Liver (tissue), 9 donors: Measurements from ENCODE around the gene AFAP1L2. TPM values are rescaled to one million over a fixed set of nuclear protein-coding genes. Genes with fewer than 3 reads are reported as not detected.

Source experiments
- DNase-seq: peaks from one replicate; pipeline ENCODE4 v3.0.0-alpha.2; 2017; ENCODE audit warnings: low spot score
- H3K27ac ChIP-seq, 2 donors: one replicate each; pipeline ENCODE4 v1.7.0; 2013; ENCODE audit warnings: inconsistent platforms in 2 of 2, low read length in 2 of 2, control low read depth in 1 of 2, low read depth in 1 of 2, mild to moderate bottlenecking in 1 of 2
- H3K27me3 ChIP-seq, 4 donors: one replicate each; pipeline versions ENCODE4 v1.6.1 to v1.7.0; 2013; ENCODE audit warnings: low read length in 3 of 4, inconsistent platforms in 1 of 4, mild to moderate bottlenecking in 1 of 4, moderate library complexity in 1 of 4; ENCODE audit not compliant: control insufficient read depth in 4 of 4, insufficient read depth in 4 of 4
- H3K36me3 ChIP-seq, 4 donors: one replicate each; pipeline versions ENCODE4 v1.6.1 to v1.7.0; 2013; ENCODE audit warnings: low read length in 3 of 4, mild to moderate bottlenecking in 3 of 4, low read depth in 1 of 4, moderate library complexity in 1 of 4; ENCODE audit not compliant: control insufficient read depth in 4 of 4, insufficient read depth in 3 of 4
- H3K4me1 ChIP-seq, 4 donors: one replicate each; pipeline versions ENCODE4 v1.6.1 to v1.7.0; 2013; ENCODE audit warnings: low read length in 3 of 4, mild to moderate bottlenecking in 3 of 4, moderate library complexity in 1 of 4; ENCODE audit not compliant: control insufficient read depth in 4 of 4, insufficient read depth in 4 of 4
- H3K4me3 ChIP-seq, 3 donors: one replicate each; pipeline versions ENCODE4 v1.6.1 to v1.7.0; 2013; ENCODE audit warnings: low read length in 3 of 3, control low read depth in 1 of 3, low read depth in 1 of 3, mild to moderate bottlenecking in 1 of 3
- H3K9ac ChIP-seq, 2 donors: one replicate each; pipeline ENCODE4 v1.7.0; 2013; ENCODE audit warnings: low read length in 2 of 2, mild to moderate bottlenecking in 2 of 2, moderate library complexity in 2 of 2, control low read depth in 1 of 2, low read depth in 1 of 2
- H3K9me3 ChIP-seq, 4 donors: one replicate each; pipeline versions ENCODE4 v1.6.1 to v1.7.0; 2013; ENCODE audit warnings: low read length in 3 of 4; ENCODE audit not compliant: control insufficient read depth in 4 of 4
- CTCF ChIP-seq: fragments of 150-350 bp; IDR thresholded peaks from 2 replicates; pipeline ENCODE4 v1.5.1; 2017; ENCODE audit warnings: improper control_type of control experiment, low read depth, low read length; ENCODE audit not compliant: missing input control
- FOXA2 ChIP-seq: IDR thresholded peaks from 2 replicates; pipeline ENCODE4 v1.6.1; 2016; ENCODE audit warnings: antibody characterized with exemption
- GABPA ChIP-seq, 2 donors: IDR thresholded peaks in 1 of 2; conservative IDR thresholded peaks in 1 of 2; 2 replicates each; pipeline ENCODE4 v1.6.1; 2016; ENCODE audit warnings: antibody characterized with exemption in 2 of 2, mild to moderate bottlenecking in 1 of 2, moderate library complexity in 1 of 2
- HNF4G ChIP-seq: IDR thresholded peaks from 2 replicates; pipeline ENCODE4 v1.6.1; 2016; ENCODE audit warnings: antibody characterized with exemption
- JUND ChIP-seq, 2 donors: IDR thresholded peaks; 2 replicates each; pipeline ENCODE4 v1.6.1; 2016; ENCODE audit warnings: antibody characterized with exemption in 2 of 2
- MAX ChIP-seq: IDR thresholded peaks from 2 replicates; pipeline ENCODE4 v1.6.1; 2016; ENCODE audit warnings: antibody characterized with exemption
- NR2F2 ChIP-seq: IDR thresholded peaks from 2 replicates; pipeline ENCODE4 v1.6.1; 2016; ENCODE audit warnings: antibody characterized with exemption
- RAD21 ChIP-seq, 2 donors: IDR thresholded peaks; 2 replicates each; pipeline ENCODE4 v1.6.1; 2016; ENCODE audit warnings: antibody characterized with exemption in 2 of 2, mild to moderate bottlenecking in 2 of 2
- REST ChIP-seq: IDR thresholded peaks from 2 replicates; pipeline ENCODE4 v1.6.1; 2016; ENCODE audit warnings: antibody characterized with exemption, mild to moderate bottlenecking
- RXRA ChIP-seq, 2 donors: IDR thresholded peaks; 2 replicates each; pipeline ENCODE4 v1.6.1; 2017 to 2018; ENCODE audit warnings: antibody characterized with exemption in 2 of 2, mild to moderate bottlenecking in 1 of 2
- SP1 ChIP-seq: IDR thresholded peaks from 2 replicates; pipeline ENCODE4 v1.6.1; 2018; ENCODE audit warnings: antibody characterized with exemption, mild to moderate bottlenecking
- TAF1 ChIP-seq: conservative IDR thresholded peaks from 2 replicates; pipeline ENCODE4 v1.6.1; 2016; ENCODE audit warnings: antibody characterized with exemption, mild to moderate bottlenecking
- YY1 ChIP-seq: IDR thresholded peaks from 2 replicates; pipeline ENCODE4 v1.6.1; 2016; ENCODE audit warnings: antibody characterized with exemption, mild to moderate bottlenecking
- ZBTB33 ChIP-seq: IDR thresholded peaks from 2 replicates; pipeline ENCODE4 v1.6.1; 2016; ENCODE audit warnings: antibody characterized with exemption
- WGBS: extraction: QIAGEN DNeasy Blood & Tissue Kit; methylation state at CpG from one replicate; pipeline ENCODE4 v1.1.7; 2013; 5-methylcytosine and 5-hydroxymethylcytosine counted together
- polyA plus RNA-seq, 2 donors: library from polyadenylated mRNA; stranded (reverse) in 1 of 2; unstranded in 1 of 2; fragments of 200-250 nt in 1 of 2; fragments of >200 nt in 1 of 2; fragmentation: Nextera tagmentation in 1 of 2; extraction: Ambion mirVana in 1 of 2; gene quantifications; one replicate each; pipeline versions ENCODE4 v1.2.1 to v1.2.3, GENCODE V29; 2013 to 2015
- total RNA-seq, 2 donors: library from RNA; depleted of rRNA; stranded (reverse); fragments of >200 nt; gene quantifications; one replicate each; pipeline ENCODE4 v1.2.3, GENCODE V29; 2014
- donor health status: healthy.
- donor health status: healthy.
- donor health status: healthy.
- donor health status: healthy.
- donor health status: healthy.

The AFAP1L2 gene
- total and polyA plus RNA-seq, 4 donors: 0.53 to 1.8 (median 1.3) TPM

- no peaks in the 10 kb centered on the region for H3K4me1 ChIP-seq
- 80% methylated on average over 5 of the region's 5 CpGs for WGBS
- H3K9ac ChIP-seq: no peak overlapping the region
- peaks cover 0 to 4% (median 0%) of the 10 kb centered on the region in 4 donors for H3K27me3 ChIP-seq
- H3K9me3 ChIP-seq: peaks cover 0 to 2% (median 0%) of the 10 kb centered on the region in 4 donors
- no peaks in the 10 kb centered on the region for H3K36me3 ChIP-seq
- H3K27ac ChIP-seq: no peak overlapping the region
- no peak for DNase-seq
- no peak overlapping the region for H3K4me3 ChIP-seq
- TF ChIP-seq RAD21 (IDR thresholded peaks at IDR 0.05) (no peak), NR2F2 (no peak), FOXA2 (no peak)
Observed at GRCh38 chr10:114380797-114381196, 23.5 kb downstream of the AFAP1L2 start.

GRCh38 chr10:114380060-114380459 lies 24.2 kb downstream of the AFAP1L2 start:
- no peak for DNase-seq
- WGBS: 90% methylated on average over 1 of the region's 1 CpG

More at GRCh38 chr10:114380060-114380459, 24.2 kb downstream of the AFAP1L2 start:
- Histone ChIP-seq H3K9ac (no peak overlapping the region), H3K27ac (no peak overlapping the region), H3K4me3 (no peak overlapping the region), H3K36me3 (no peaks in the 10 kb centered on the region), H3K9me3 (peaks cover 0 to 2% (median 0%) of the 10 kb centered on the region in 4 donors), H3K4me1 (no peaks in the 10 kb centered on the region), H3K27me3 (peaks cover 0 to 4% (median 0%) of the 10 kb centered on the region in 4 donors)
- no peak for TF ChIP-seq JUND (IDR thresholded peaks at IDR 0.05)
- no peak for TF ChIP-seq CTCF
- no peak for TF ChIP-seq GABPA (IDR thresholded peaks at IDR 0.05 in 1 of 2, conservative IDR thresholded peaks at IDR 0.05 in 1 of 2)
- TF ChIP-seq YY1: no peak
- TF ChIP-seq HNF4G: no peak
- no peak for TF ChIP-seq NR2F2
- TF ChIP-seq MAX: no peak
- TF ChIP-seq SP1: no peak
- TF ChIP-seq TAF1: no peak
- TF ChIP-seq FOXA2: no peak
- TF ChIP-seq RAD21 (IDR thresholded peaks at IDR 0.05): no peak
- TF ChIP-seq RXRA (IDR thresholded peaks at IDR 0.05): no peak
- no peak for TF ChIP-seq ZBTB33
- no peak for TF ChIP-seq REST
